Measurements from ENCODE around the gene PVALEF. TPM values are rescaled to one million over a fixed set of nuclear protein-coding genes. Genes with fewer than 3 reads are reported as not detected.

The PVALEF gene
- total and polyA plus RNA-seq, 2 donors (not counting 3 experiments of a cell fraction or from before 2014, with no cell fraction given), result not detected

- intact Hi-C loops (cut with micrococcal nuclease) (no loop called here), dilution Hi-C loops (cut with MboI; ENCODE audit: extremely low pct_ligation_motif_present, low sequenced_read_pairs) (no loop called here)
- H3K4me2 ChIP-seq (ENCODE audit: insufficient read depth, low read length), result no peak overlapping the region
- ChIA-PET CTCF (interaction anchor here (0.8 kb wide), 1 partner anchor 9 kb away, joined by 3 read pairs; no protein-coding TSS in a partner anchor), POLR2A (no interaction called here)
- H3K9ac ChIP-seq (replicated peaks; ENCODE audit: extremely low read depth, insufficient read depth, low read length), result no peak overlapping the region
- H3K36me3 ChIP-seq (ENCODE audit: control insufficient read depth in 2 of 2, extremely low read depth in 1 of 2, insufficient read depth in 2 of 2, low read length in 2 of 2), result peaks cover 0 to 4% of the 10 kb centered on the region in 2 experiments
- H3K9me3 ChIP-seq (replicated peaks; ENCODE audit: control insufficient read depth, insufficient read depth, low read length), result no peaks in the 10 kb centered on the region
- no peaks in the 10 kb centered on the region for H4K20me1 ChIP-seq (replicated peaks; ENCODE audit: control insufficient read depth, extremely low read depth, insufficient read depth, low read length)
- DNase-seq (ENCODE audit: low read depth, low spot score), result no peak
- no peaks in the 10 kb centered on the region for H3K79me2 ChIP-seq (ENCODE audit: control insufficient read depth, insufficient read depth, low read length)
- no peak overlapping the region for H2AFZ ChIP-seq (ENCODE audit: low read depth, low read length)
- no peaks in the 10 kb centered on the region for H3K27me3 ChIP-seq (ENCODE audit: control insufficient read depth in 2 of 2, insufficient read depth in 2 of 2, low read length in 2 of 2)
- no peak overlapping the region for H3K27ac ChIP-seq (ENCODE audit: insufficient read depth, low read depth, low read length)
- no peak for FAIRE-seq
- TF ChIP-seq MYC (IDR thresholded peaks at IDR 0.05; ENCODE audit: low read depth, low read length) (no peak), GATA2 (IDR thresholded peaks at IDR 0.05; ENCODE audit: insufficient read depth, insufficient read length, low read depth, low read length) (no peak), EZH2 (IDR thresholded peaks at IDR 0.05; ENCODE audit: borderline replicate concordance, low read depth, low read length, severe bottlenecking) (no peak), POLR2A (IDR thresholded peaks at IDR 0.05; ENCODE audit: low read depth, low read length) (no peak), FOS (IDR thresholded peaks at IDR 0.05; ENCODE audit: borderline replicate concordance, insufficient read depth, low read length) (no peak), CTCF (IDR thresholded peaks at IDR 0.05; ENCODE audit: extremely low read depth in 1 of 2, insufficient read depth in 1 of 2, low read depth in 1 of 2, low read length in 2 of 2) (no peak), JUN (IDR thresholded peaks at IDR 0.05; ENCODE audit: borderline replicate concordance, insufficient read depth, insufficient read length, low read depth) (no peak), MAX (IDR thresholded peaks at IDR 0.05; ENCODE audit: insufficient read depth, insufficient read length) (no peak), POLR2AphosphoS5 (IDR thresholded peaks at IDR 0.05; ENCODE audit: insufficient read depth, low read depth, low read length) (no peak)
- no peaks in the 10 kb centered on the region for H3K9me1 ChIP-seq (replicated peaks; ENCODE audit: control insufficient read depth, extremely low read depth, insufficient read depth, low read length)
- H3K4me1 ChIP-seq (ENCODE audit: control insufficient read depth, extremely low read depth, insufficient read depth, low read length), result peaks cover 6% of the 10 kb centered on the region
- BruUV-seq (replicated peaks), result no TSS peak
- no peak overlapping the region for H3K4me3 ChIP-seq (replicated peaks in 1 of 3; ENCODE audit: insufficient read depth in 1 of 3, low read depth in 1 of 3, low read length in 3 of 3)
These were observed 43.3 kb downstream of the PVALEF start for GRCh38 chr17:81208651-81209050.
